GM10248 (cell line): ENCODE measurements around the gene LETM1.

Source experiments
- CTCF ChIA-PET: fragments of 300-600 bp; sonication (Branson Sonifier 250); formaldehyde crosslinking; extraction: SDS; loops from one replicate; lab custom pipeline; 2021; ENCODE audit warnings: antibody characterized with exemption; lab: Yijun Ruan, JAX
- POLR2A ChIA-PET: fragments of 350-650 bp; sonication (Branson Sonifier 250); formaldehyde crosslinking; extraction: SDS; loops from one replicate; lab custom pipeline; 2020; ENCODE audit warnings: antibody characterized with exemption; lab: Yijun Ruan, JAX
- DNase-seq: peaks from one replicate; pipeline ENCODE4 v3.0.0; 2012; ENCODE audit errors: extremely low spot score
- CTCF ChIP-seq: IDR thresholded peaks from 2 replicates; pipeline ENCODE4 v1.5.1; 2012; ENCODE audit warnings: mild to moderate bottlenecking, low read depth; ENCODE audit errors: extremely low read depth, missing control alignments, control extremely low read depth

LETM1 gene

GRCh38 chr4:1801286-1801958 is 54.5 kb downstream of the LETM1 start:
- no peak for DNase-seq
- TF ChIP-seq CTCF, result no peak
- CTCF ChIA-PET, result interaction anchor here (5.5 kb wide), 1 partner anchor 9 kb away, joined by 32 read pairs; no protein-coding TSS in a partner anchor
- POLR2A ChIA-PET, result no interaction called here

- ChIA-PET POLR2A (no interaction called here), CTCF (interaction anchor here (1.1 to 5.5 kb wide), 2 partner anchors 9 to 12 kb away, joined by 3 to 32 read pairs; no protein-coding TSS in a partner anchor)
- no peak for TF ChIP-seq CTCF
- DNase-seq, result no peak
These were observed 55.2 kb downstream of the LETM1 start for GRCh38 chr4:1800805-1801204.

GRCh38 chr4:1799387-1800375 is 56.3 kb downstream of the LETM1 start:
- no peak for DNase-seq
- POLR2A ChIA-PET, result no interaction called here
- CTCF ChIA-PET, result interaction anchor here (1.1 to 5.5 kb wide), 2 partner anchors 10 to 13 kb away, joined by 3 to 32 read pairs; no protein-coding TSS in a partner anchor
- TF ChIP-seq CTCF, result no peak

- CTCF ChIA-PET, result interaction anchor here (1.4 to 5.5 kb wide), 2 partner anchors 10 to 11 kb away, joined by 3 to 32 read pairs; no protein-coding TSS in a partner anchor
- DNase-seq, result no peak
- POLR2A ChIA-PET, result interaction anchor here (0.6 kb wide), 1 partner anchor 121 kb away, joined by 3 read pairs; no protein-coding TSS in a partner anchor
These were observed 57.2 kb downstream of the LETM1 start for GRCh38 chr4:1798580-1799386.

GRCh38 chr4:1797861-1798579 is 57.9 kb downstream of the LETM1 start:
- POLR2A ChIA-PET, result interaction anchor here (0.6 kb wide), 1 partner anchor 121 kb away, joined by 3 read pairs; no protein-coding TSS in a partner anchor
- no peak for DNase-seq
- TF ChIP-seq CTCF, result no peak
- CTCF ChIA-PET, result interaction anchor here (1.4 to 5.5 kb wide), 2 partner anchors 9 to 12 kb away, joined by 3 to 32 read pairs; no protein-coding TSS in a partner anchor

More at GRCh38 chr4:1798580-1799386, 57.2 kb downstream of the LETM1 start:
- no peak for TF ChIP-seq CTCF
